ENCODE results near the gene MBD3L1.

The MBD3L1 gene

GRCh38 chr19:8835446-8835845 is 3.3 kb downstream of the MBD3L1 start:
- H3K4me3 ChIP-seq (ENCODE audit: low read length): no peak overlapping the region
- H3K9ac ChIP-seq (ENCODE audit: low read length): no peak overlapping the region
- no peaks in the 10 kb centered on the region for H3K4me1 ChIP-seq (ENCODE audit: control insufficient read depth, insufficient read depth, low read length)
- H3K9me3 ChIP-seq (ENCODE audit: control insufficient read depth, low read length): no peaks in the 10 kb centered on the region
- H3K27me3 ChIP-seq (ENCODE audit: control insufficient read depth, insufficient read depth, low read length): no peaks in the 10 kb centered on the region
- no peaks in the 10 kb centered on the region for H3K36me3 ChIP-seq (ENCODE audit: control insufficient read depth, insufficient read depth, low read length)

- Histone ChIP-seq H3K4me1 (ENCODE audit: control insufficient read depth, insufficient read depth, low read length) (no peaks in the 10 kb centered on the region), H3K36me3 (ENCODE audit: control insufficient read depth, insufficient read depth, low read length) (no peaks in the 10 kb centered on the region), H3K9ac (ENCODE audit: low read length) (no peak overlapping the region), H3K9me3 (ENCODE audit: control insufficient read depth, low read length) (no peaks in the 10 kb centered on the region), H3K27me3 (ENCODE audit: control insufficient read depth, insufficient read depth, low read length) (no peaks in the 10 kb centered on the region), H3K4me3 (ENCODE audit: low read length) (no peak overlapping the region)
Measured at GRCh38 chr19:8835877-8836276, 3.7 kb downstream of the MBD3L1 start.

- no peaks in the 10 kb centered on the region for H3K36me3 ChIP-seq (ENCODE audit: control insufficient read depth, insufficient read depth, low read length)
- no peak overlapping the region for H3K4me3 ChIP-seq (ENCODE audit: low read length)
- H3K4me1 ChIP-seq (ENCODE audit: control insufficient read depth, insufficient read depth, low read length): no peaks in the 10 kb centered on the region
- no peak overlapping the region for H3K9ac ChIP-seq (ENCODE audit: low read length)
- no peaks in the 10 kb centered on the region for H3K27me3 ChIP-seq (ENCODE audit: control insufficient read depth, insufficient read depth, low read length)
- H3K9me3 ChIP-seq (ENCODE audit: control insufficient read depth, low read length): no peaks in the 10 kb centered on the region
Measured at GRCh38 chr19:8840708-8841107, 8.5 kb downstream of the MBD3L1 start.

- Histone ChIP-seq H3K9ac (ENCODE audit: low read length) (no peak overlapping the region), H3K4me3 (ENCODE audit: low read length) (no peak overlapping the region), H3K9me3 (ENCODE audit: control insufficient read depth, low read length) (no peaks in the 10 kb centered on the region), H3K36me3 (ENCODE audit: control insufficient read depth, insufficient read depth, low read length) (no peaks in the 10 kb centered on the region), H3K4me1 (ENCODE audit: control insufficient read depth, insufficient read depth, low read length) (no peaks in the 10 kb centered on the region), H3K27me3 (ENCODE audit: control insufficient read depth, insufficient read depth, low read length) (no peaks in the 10 kb centered on the region)
Measured at GRCh38 chr19:8846819-8847218, 14.6 kb downstream of the MBD3L1 start.

GRCh38 chr19:8849232-8849631 is 17.1 kb downstream of the MBD3L1 start:
- Histone ChIP-seq H3K4me3 (ENCODE audit: low read length) (no peak overlapping the region), H3K36me3 (ENCODE audit: control insufficient read depth, insufficient read depth, low read length) (no peaks in the 10 kb centered on the region), H3K9me3 (ENCODE audit: control insufficient read depth, low read length) (no peaks in the 10 kb centered on the region), H3K27me3 (ENCODE audit: control insufficient read depth, insufficient read depth, low read length) (no peaks in the 10 kb centered on the region), H3K9ac (ENCODE audit: low read length) (no peak overlapping the region), H3K4me1 (ENCODE audit: control insufficient read depth, insufficient read depth, low read length) (no peaks in the 10 kb centered on the region)

GRCh38 chr19:8850488-8850887 is 18.3 kb downstream of the MBD3L1 start:
- Histone ChIP-seq H3K27me3 (ENCODE audit: control insufficient read depth, insufficient read depth, low read length) (no peaks in the 10 kb centered on the region), H3K36me3 (ENCODE audit: control insufficient read depth, insufficient read depth, low read length) (no peaks in the 10 kb centered on the region), H3K4me3 (ENCODE audit: low read length) (no peak overlapping the region), H3K9ac (ENCODE audit: low read length) (no peak overlapping the region), H3K4me1 (ENCODE audit: control insufficient read depth, insufficient read depth, low read length) (no peaks in the 10 kb centered on the region), H3K9me3 (ENCODE audit: control insufficient read depth, low read length) (no peaks in the 10 kb centered on the region)

GRCh38 chr19:8858260-8858659 is 26.1 kb downstream of the MBD3L1 start:
- H3K9ac ChIP-seq (ENCODE audit: low read length): no peak overlapping the region
- H3K27me3 ChIP-seq (ENCODE audit: control insufficient read depth, insufficient read depth, low read length): no peaks in the 10 kb centered on the region
- no peaks in the 10 kb centered on the region for H3K36me3 ChIP-seq (ENCODE audit: control insufficient read depth, insufficient read depth, low read length)
- no peaks in the 10 kb centered on the region for H3K9me3 ChIP-seq (ENCODE audit: control insufficient read depth, low read length)
- no peaks in the 10 kb centered on the region for H3K4me1 ChIP-seq (ENCODE audit: control insufficient read depth, insufficient read depth, low read length)
- H3K4me3 ChIP-seq (ENCODE audit: low read length): no peak overlapping the region

- Histone ChIP-seq H3K9me3 (ENCODE audit: control insufficient read depth, low read length) (no peaks in the 10 kb centered on the region), H3K9ac (ENCODE audit: low read length) (no peak overlapping the region), H3K4me3 (ENCODE audit: low read length) (no peak overlapping the region), H3K27me3 (ENCODE audit: control insufficient read depth, insufficient read depth, low read length) (no peaks in the 10 kb centered on the region), H3K36me3 (ENCODE audit: control insufficient read depth, insufficient read depth, low read length) (no peaks in the 10 kb centered on the region), H3K4me1 (ENCODE audit: control insufficient read depth, insufficient read depth, low read length) (no peaks in the 10 kb centered on the region)
Measured at GRCh38 chr19:8866344-8866743, 34.2 kb downstream of the MBD3L1 start.

- Histone ChIP-seq H3K36me3 (ENCODE audit: control insufficient read depth, insufficient read depth, low read length) (no peaks in the 10 kb centered on the region), H3K27me3 (ENCODE audit: control insufficient read depth, insufficient read depth, low read length) (no peaks in the 10 kb centered on the region), H3K9ac (ENCODE audit: low read length) (no peak overlapping the region), H3K9me3 (ENCODE audit: control insufficient read depth, low read length) (no peaks in the 10 kb centered on the region), H3K4me3 (ENCODE audit: low read length) (no peak overlapping the region), H3K4me1 (ENCODE audit: control insufficient read depth, insufficient read depth, low read length) (no peaks in the 10 kb centered on the region)
Measured at GRCh38 chr19:8877854-8878705, 45.9 kb downstream of the MBD3L1 start.

- Histone ChIP-seq H3K4me3 (ENCODE audit: low read length) (no peak overlapping the region), H3K9me3 (ENCODE audit: control insufficient read depth, low read length) (no peaks in the 10 kb centered on the region), H3K36me3 (ENCODE audit: control insufficient read depth, insufficient read depth, low read length) (no peaks in the 10 kb centered on the region), H3K9ac (ENCODE audit: low read length) (no peak overlapping the region), H3K27me3 (ENCODE audit: control insufficient read depth, insufficient read depth, low read length) (no peaks in the 10 kb centered on the region), H3K4me1 (ENCODE audit: control insufficient read depth, insufficient read depth, low read length) (no peaks in the 10 kb centered on the region)
Measured at GRCh38 chr19:8880868-8881488, 48.8 kb downstream of the MBD3L1 start.

GRCh38 chr19:8881512-8881911 is 49.3 kb downstream of the MBD3L1 start:
- Histone ChIP-seq H3K36me3 (ENCODE audit: control insufficient read depth, insufficient read depth, low read length) (no peaks in the 10 kb centered on the region), H3K9ac (ENCODE audit: low read length) (no peak overlapping the region), H3K27me3 (ENCODE audit: control insufficient read depth, insufficient read depth, low read length) (no peaks in the 10 kb centered on the region), H3K4me1 (ENCODE audit: control insufficient read depth, insufficient read depth, low read length) (no peaks in the 10 kb centered on the region), H3K4me3 (ENCODE audit: low read length) (no peak overlapping the region), H3K9me3 (ENCODE audit: control insufficient read depth, low read length) (no peaks in the 10 kb centered on the region)

GRCh38 chr19:8884416-8884815 is 52.2 kb downstream of the MBD3L1 start:
- Histone ChIP-seq H3K9ac (ENCODE audit: low read length) (no peak overlapping the region), H3K27me3 (ENCODE audit: control insufficient read depth, insufficient read depth, low read length) (no peaks in the 10 kb centered on the region), H3K36me3 (ENCODE audit: control insufficient read depth, insufficient read depth, low read length) (no peaks in the 10 kb centered on the region), H3K4me1 (ENCODE audit: control insufficient read depth, insufficient read depth, low read length) (no peaks in the 10 kb centered on the region), H3K9me3 (ENCODE audit: control insufficient read depth, low read length) (no peaks in the 10 kb centered on the region), H3K4me3 (ENCODE audit: low read length) (no peak overlapping the region)
